ENCODE data around the gene IL34.
"Not testable (repeated sequence)": the region's sequence is repeated elsewhere in the genome, so short reads cannot be mapped to it uniquely, and the experiment has no call there.

Gene IL34

GRCh38 chr16:70659546-70659945 is 13.2 kb downstream of the IL34 start:
- no peaks in the 10 kb centered on the region for H3K36me3 Mint-ChIP-seq
- DNase-seq (ENCODE audit: low spot score in 2 of 2) (no peak), ATAC-seq (ENCODE audit: low read depth) (no peak)
- H3K9me3 Mint-ChIP-seq, result no peaks in the 10 kb centered on the region
- no peaks in the 10 kb centered on the region for H3K4me1 Mint-ChIP-seq
- peaks cover 5% of the 10 kb centered on the region for H3K27me3 Mint-ChIP-seq
- H3K4me3 Mint-ChIP-seq, result no peak overlapping the region
- no peak overlapping the region for H3K27ac Mint-ChIP-seq

DNA sequence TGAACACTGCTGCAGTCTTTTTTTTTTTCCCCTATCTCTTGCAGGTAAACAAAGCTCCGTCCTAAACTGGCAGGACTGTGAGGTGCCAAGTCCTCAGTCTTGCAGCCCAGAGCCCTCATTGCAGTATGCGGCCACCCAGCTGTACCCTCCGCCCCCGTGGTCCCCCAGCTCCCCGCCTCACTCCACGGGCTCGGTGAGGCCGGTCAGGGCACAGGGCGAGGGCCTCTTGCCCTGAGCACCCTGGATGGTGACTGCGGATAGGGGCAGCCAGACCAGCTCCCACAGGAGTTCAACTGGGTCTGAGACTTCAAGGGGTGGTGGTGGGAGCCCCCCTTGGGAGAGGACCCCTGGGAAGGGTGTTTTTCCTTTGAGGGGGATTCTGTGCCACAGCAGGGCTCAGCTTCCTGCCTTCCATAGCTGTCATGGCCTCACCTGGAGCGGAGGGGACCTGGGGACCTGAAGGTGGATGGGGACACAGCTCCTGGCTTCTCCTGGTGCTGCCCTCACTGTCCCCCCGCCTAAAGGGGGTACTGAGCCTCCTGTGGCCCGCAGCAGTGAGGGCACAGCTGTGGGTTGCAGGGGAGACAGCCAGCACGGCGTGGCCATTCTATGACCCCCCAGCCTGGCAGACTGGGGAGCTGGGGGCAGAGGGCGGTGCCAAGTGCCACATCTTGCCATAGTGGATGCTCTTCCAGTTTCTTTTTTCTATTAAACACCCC is 13.8 kb downstream of the IL34 start:
- no peak overlapping the region for H3K27ac Mint-ChIP-seq

GRCh38 chr16:70660672-70661350 is 14.5 kb downstream of the IL34 start:
- no peaks in the 10 kb centered on the region for H3K9me3 Mint-ChIP-seq
- no peaks in the 10 kb centered on the region for H3K4me1 Mint-ChIP-seq
- H3K36me3 Mint-ChIP-seq, result peaks cover 3% of the 10 kb centered on the region
- H3K27ac Mint-ChIP-seq, result no peak overlapping the region
- H3K4me3 Mint-ChIP-seq, result no peak overlapping the region
- no peak for DNase-seq (ENCODE audit: low spot score in 2 of 2)
- peaks cover 3% of the 10 kb centered on the region for H3K27me3 Mint-ChIP-seq
- ATAC-seq (ENCODE audit: low read depth), result no peak

More for the DNA sequence above, 13.8 kb downstream of the IL34 start:
- no peak for DNase-seq (ENCODE audit: low spot score in 2 of 2)
- no peaks in the 10 kb centered on the region for H3K36me3 Mint-ChIP-seq
- H3K4me1 Mint-ChIP-seq, result no peaks in the 10 kb centered on the region
- peaks cover 3% of the 10 kb centered on the region for H3K27me3 Mint-ChIP-seq
- H3K4me3 Mint-ChIP-seq, result no peak overlapping the region
- ATAC-seq (ENCODE audit: low read depth), result no peak
- no peaks in the 10 kb centered on the region for H3K9me3 Mint-ChIP-seq

DNA sequence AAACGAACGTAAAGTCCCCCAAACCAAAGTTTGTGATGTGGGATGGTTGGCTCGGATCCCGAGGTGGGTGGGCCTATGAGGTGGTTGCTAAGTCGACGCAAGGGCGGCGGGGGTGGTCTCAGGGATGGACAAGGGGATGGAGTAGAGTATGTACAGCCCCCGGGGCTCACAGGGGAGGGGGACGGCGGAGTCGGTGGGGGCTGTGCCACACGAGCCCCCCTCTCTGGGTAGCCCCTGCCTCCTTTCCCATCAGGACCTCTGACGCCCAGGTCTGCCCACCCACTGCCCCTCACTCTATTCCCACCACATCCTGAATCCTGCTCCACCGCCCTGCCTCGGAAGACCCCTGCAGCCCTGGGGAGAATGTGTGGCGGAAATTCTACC is 15.2 kb downstream of the IL34 start:
- no peaks in the 10 kb centered on the region for H3K9me3 Mint-ChIP-seq
- no peak for ATAC-seq (ENCODE audit: low read depth)
- DNase-seq (ENCODE audit: low spot score in 2 of 2), result no peak
- peaks cover 3% of the 10 kb centered on the region for H3K27me3 Mint-ChIP-seq
- H3K36me3 Mint-ChIP-seq, result peaks cover 8% of the 10 kb centered on the region
- no peaks in the 10 kb centered on the region for H3K4me1 Mint-ChIP-seq
- H3K4me3 Mint-ChIP-seq, result no peak overlapping the region
- H3K27ac Mint-ChIP-seq, result no peak overlapping the region

GRCh38 chr16:70661918-70662641 is 15.7 kb downstream of the IL34 start:
- Mint-ChIP-seq H3K4me3 (no peak overlapping the region), H3K4me1 (no peaks in the 10 kb centered on the region), H3K27ac (no peak overlapping the region), H3K9me3 (no peaks in the 10 kb centered on the region), H3K27me3 (peaks cover 1% of the 10 kb centered on the region), H3K36me3 (peaks cover 11% of the 10 kb centered on the region)
- ATAC-seq (ENCODE audit: low read depth) (no peak), DNase-seq (ENCODE audit: low spot score in 2 of 2) (no peak)

DNA sequence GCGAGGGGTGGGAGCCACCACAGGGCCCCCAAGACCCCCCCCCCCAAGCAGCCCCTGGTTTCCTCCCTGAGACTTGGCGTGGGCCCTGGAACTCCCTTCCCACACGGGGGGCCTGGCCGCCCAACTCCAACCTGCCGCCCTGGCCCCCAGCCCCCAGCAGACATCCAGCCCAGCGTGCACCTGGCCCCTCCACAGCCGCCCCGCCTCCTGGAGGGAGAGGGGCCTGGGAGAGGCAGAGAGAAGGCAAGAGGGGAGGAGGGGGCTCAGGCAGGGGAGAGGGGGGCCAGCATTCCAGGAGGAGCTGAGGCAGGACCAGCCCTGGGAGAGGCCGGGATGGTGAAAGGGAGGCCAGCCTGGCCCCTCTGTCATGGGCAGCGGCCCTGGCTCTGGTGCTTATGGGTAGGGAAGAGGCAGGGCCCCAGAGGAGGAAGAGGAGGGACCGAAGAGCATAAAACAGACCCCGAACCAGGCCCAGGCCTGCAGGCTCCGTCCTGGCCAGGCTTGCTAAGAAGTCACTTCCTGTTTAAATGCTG is 16.7 kb downstream of the IL34 start:
- ATAC-seq (ENCODE audit: low read depth) (no peak), DNase-seq (ENCODE audit: low spot score in 2 of 2) (no peak)
- Mint-ChIP-seq H3K9me3 (no peaks in the 10 kb centered on the region), H3K4me3 (no peak overlapping the region), H3K4me1 (no peaks in the 10 kb centered on the region), H3K36me3 (peaks cover 11% of the 10 kb centered on the region), H3K27me3 (peaks cover 1% of the 10 kb centered on the region), H3K27ac (no peak overlapping the region)

DNA sequence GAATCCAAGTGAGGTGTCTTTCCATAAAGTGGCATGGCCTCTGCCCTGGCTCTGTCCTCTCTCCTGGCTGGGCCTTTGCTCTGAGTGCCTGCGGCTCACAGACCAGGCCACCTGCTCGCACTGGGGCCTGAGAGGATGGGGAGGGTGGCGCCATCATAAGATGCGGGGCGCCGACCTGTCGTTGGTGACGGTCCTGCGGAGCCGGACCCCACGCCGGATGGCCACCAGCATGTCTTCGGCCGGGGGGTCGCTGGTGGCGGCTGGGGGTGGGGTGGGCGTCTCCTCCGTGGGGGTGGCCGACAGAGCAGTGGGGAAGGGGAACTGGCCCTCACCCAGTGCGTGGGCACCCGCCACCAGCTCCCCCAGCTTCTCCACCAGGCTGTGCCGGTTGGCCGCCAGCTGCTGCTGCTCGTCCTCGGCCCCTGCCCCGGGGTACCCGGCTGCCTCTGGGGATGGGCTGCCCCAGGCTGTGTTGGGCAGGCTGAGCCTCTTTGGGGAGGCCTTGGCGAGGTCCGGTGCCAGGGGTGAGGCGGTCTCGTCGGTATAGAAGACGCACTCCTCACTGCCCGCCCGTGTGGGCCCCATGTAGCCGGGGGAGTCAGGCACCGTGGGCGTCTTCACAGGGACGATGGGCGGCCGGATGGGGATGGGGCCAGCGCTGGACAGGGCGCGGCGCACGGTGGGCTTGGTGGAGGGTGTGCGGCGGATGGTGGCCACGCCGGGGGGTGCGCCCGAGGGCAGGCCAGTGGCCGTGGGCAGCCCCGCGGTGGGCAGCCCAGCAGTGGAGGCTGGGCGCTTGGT is 17.4 kb downstream of the IL34 start:
- Mint-ChIP-seq H3K36me3 (peaks cover 12% of the 10 kb centered on the region), H3K4me1 (no peaks in the 10 kb centered on the region), H3K4me3 (no peak overlapping the region), H3K27me3 (peaks cover 1% of the 10 kb centered on the region), H3K9me3 (no peaks in the 10 kb centered on the region), H3K27ac (no peak overlapping the region)
- ATAC-seq (ENCODE audit: low read depth) (no peak), DNase-seq (ENCODE audit: low spot score in 2 of 2) (no peak)

GRCh38 chr16:70664325-70665112 is 18.2 kb downstream of the IL34 start:
- Mint-ChIP-seq H3K27me3 (peaks cover 1% of the 10 kb centered on the region), H3K36me3 (peaks cover 17% of the 10 kb centered on the region), H3K4me3 (no peak overlapping the region), H3K27ac (no peak overlapping the region), H3K4me1 (no peaks in the 10 kb centered on the region), H3K9me3 (peaks cover 3% of the 10 kb centered on the region)
- ATAC-seq (ENCODE audit: low read depth) (no peak), DNase-seq (ENCODE audit: low spot score in 2 of 2) (no peak)

DNA sequence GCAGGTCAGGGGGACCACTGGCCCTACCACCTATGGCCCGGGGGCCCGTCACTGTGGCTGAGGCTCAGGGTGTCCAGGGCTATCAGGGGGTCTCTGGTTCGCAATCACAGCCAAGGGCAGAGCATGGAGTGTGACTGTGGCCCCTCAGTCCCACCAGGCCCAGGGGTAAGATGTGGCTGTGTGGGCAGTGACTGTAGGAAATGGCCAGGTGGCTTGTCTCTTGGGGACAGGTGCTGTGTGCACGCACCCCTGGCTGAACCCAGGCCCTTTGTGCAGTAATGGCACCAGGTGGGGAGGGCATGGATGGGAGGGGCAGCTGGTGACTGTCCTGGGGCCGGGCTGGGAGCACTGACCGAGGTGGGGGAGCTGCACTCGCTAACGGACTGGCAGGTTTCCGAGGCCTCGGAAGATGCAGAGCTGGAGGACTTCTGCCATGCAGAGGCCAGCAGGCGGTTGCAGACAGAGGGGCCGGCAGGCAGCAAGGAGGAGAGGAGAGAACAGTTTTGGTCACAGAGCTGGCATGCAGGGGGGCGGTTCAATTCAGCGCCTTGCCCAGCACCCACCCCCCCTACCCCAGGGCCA is 18.8 kb downstream of the IL34 start:
- H3K27me3 Mint-ChIP-seq, result peaks cover 1% of the 10 kb centered on the region
- H3K4me1 Mint-ChIP-seq, result no peaks in the 10 kb centered on the region
- DNase-seq (ENCODE audit: low spot score in 2 of 2), result no peak
- H3K36me3 Mint-ChIP-seq, result peaks cover 18% of the 10 kb centered on the region
- no peak overlapping the region for H3K4me3 Mint-ChIP-seq
- H3K9me3 Mint-ChIP-seq, result peaks cover 3% of the 10 kb centered on the region
- H3K27ac Mint-ChIP-seq, result no peak overlapping the region
- ATAC-seq (ENCODE audit: low read depth), result no peak

DNA sequence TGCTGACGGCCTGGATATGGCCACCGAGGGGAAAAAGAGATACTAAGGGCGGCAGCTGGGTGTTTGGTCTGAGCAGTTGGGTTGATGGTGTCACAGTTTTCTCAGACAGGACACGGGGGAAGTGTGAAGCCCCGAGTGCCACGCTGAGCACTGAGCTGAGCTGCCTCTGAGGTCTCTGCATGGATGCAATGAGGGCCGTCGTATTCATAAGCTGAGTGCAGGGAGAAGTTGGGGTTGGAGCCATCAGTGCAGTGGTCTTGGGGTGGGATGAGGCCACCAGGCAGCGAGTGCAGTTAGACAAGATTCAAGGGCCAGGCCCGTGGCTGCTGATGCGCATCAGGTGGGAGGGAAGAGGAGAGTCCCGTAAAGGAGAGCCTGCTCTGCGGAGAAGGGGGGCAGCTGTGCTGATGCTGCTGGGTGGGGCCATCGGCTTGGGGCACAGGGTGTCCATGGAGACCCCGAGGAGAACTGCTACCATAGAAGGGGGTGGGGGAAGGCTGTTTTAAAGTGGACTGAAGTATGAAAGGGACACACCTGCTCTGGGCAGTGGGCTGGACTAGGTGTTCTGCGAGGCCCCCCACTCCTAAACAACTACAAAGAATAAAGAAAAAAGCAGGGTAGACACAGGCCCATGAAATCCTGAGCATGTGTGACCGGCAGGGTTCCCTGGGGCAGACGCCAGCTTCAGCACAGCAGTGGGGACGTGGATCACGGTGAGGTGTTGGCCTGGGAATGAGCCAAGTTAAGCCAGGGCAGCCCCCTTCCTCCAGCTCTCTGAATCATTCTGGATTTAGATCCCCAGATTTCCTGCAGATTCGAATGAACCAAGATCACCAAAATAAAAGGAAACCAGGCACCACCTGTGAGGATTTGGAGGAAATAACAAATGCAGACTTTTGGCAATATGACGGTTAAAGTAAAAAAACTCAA is 19.7 kb downstream of the IL34 start:
- ATAC-seq (ENCODE audit: low read depth) (no peak), DNase-seq (ENCODE audit: low spot score in 2 of 2) (no peak)
- no peak overlapping the region for H3K4me3 Mint-ChIP-seq
- no peaks in the 10 kb centered on the region for H3K27me3 Mint-ChIP-seq
- no peak overlapping the region for H3K27ac Mint-ChIP-seq
- no peaks in the 10 kb centered on the region for H3K4me1 Mint-ChIP-seq
- H3K9me3 Mint-ChIP-seq, result peaks cover 3% of the 10 kb centered on the region
- peaks cover 22% of the 10 kb centered on the region for H3K36me3 Mint-ChIP-seq

DNA sequence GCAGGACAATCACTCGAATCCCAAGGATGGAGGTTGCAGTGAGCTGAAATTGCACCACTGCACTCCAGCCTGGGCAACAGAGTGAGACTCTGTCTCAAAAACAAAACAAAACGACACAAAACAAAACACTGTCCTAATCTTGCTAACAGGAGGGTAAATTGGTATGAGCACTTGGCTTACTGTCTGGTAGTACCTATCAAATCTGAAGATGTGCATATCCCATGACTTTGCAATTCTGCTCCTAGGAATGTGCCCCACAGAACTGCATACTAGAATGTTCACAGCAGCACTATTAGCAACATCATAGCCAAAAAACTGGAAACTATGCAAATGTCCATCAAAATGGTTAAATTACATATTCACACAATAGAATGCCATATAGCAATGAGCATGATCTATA is 23.8 kb downstream of the IL34 start:
- Mint-ChIP-seq H3K36me3 (peaks cover 26% of the 10 kb centered on the region), H3K27ac (no peak overlapping the region), H3K4me3 (no peak overlapping the region), H3K27me3 (no peaks in the 10 kb centered on the region), H3K4me1 (no peaks in the 10 kb centered on the region), H3K9me3 (peaks cover 3% of the 10 kb centered on the region)
- ATAC-seq (ENCODE audit: low read depth) (no peak), DNase-seq (ENCODE audit: low spot score in 2 of 2) (no peak)

- DNase-seq (ENCODE audit: low spot score in 2 of 2); H3K9me3 Mint-ChIP-seq; H3K27ac Mint-ChIP-seq; H3K4me1 Mint-ChIP-seq; H3K4me3 Mint-ChIP-seq; H3K27me3 Mint-ChIP-seq; ATAC-seq (ENCODE audit: low read depth): not testable (repeated sequence)
- H3K36me3 Mint-ChIP-seq, result peaks cover 22% of the 10 kb centered on the region
Observed at GRCh38 chr16:70670938-70671337, 24.6 kb downstream of the IL34 start.
